ENCODE results near the gene PITPNM3.

PITPNM3 gene

DNA sequence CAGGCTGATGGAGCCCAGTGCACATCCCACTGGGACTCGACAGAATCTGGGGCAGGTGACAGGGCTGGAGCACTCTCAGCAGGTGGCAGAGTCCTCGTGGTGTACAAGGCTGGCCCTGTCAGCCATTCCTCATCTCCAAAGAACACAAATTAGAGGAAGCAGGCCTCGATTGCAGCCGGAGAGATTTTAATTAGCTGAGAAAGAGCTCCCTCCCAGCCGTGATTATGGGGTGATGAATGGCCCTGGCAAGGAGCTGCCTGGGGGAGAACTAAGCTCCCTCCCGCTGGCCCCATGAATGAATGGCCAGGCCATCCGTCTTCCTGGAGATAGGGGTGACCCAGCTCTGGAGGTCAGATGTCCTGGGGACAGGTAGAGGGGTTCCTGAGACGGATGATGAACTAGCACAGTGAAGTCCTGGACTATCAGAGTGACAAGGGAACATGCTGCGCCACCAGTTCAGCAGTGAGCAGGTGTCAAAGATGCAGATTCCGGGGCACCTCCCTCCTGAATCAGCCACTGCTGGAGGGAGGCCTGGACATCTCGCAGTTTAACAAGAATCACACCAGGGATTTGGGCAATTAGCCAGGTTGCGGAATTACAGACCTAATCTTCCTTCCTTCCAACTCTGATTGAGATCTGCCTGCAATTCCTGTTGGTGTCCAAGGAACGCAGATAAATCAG is 76.6 kb downstream of the PITPNM3 start:
- DNase-seq (ENCODE audit: low read depth), result no peak

DNA sequence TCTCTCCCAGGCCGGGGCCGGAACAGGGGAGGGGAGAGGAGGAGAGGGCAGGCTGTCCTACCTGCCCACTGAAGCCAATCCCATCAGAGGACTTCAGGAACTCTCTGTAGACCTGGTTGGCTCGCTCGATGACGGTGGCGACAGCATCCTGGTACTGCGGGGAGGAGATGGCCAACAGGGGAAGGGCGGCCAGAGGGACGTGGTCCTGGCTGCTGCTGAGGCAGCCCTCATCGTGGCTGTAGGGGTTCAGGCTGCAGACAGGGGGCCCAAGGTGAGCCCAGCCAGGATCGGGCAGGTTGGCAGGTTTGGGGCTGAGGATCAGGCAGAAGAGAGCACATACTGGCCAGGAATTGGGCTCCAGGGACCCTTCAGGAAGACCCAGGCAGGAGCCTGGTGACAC is 77.9 kb downstream of the PITPNM3 start:
- DNase-seq (ENCODE audit: low read depth), result no peak

DNA sequence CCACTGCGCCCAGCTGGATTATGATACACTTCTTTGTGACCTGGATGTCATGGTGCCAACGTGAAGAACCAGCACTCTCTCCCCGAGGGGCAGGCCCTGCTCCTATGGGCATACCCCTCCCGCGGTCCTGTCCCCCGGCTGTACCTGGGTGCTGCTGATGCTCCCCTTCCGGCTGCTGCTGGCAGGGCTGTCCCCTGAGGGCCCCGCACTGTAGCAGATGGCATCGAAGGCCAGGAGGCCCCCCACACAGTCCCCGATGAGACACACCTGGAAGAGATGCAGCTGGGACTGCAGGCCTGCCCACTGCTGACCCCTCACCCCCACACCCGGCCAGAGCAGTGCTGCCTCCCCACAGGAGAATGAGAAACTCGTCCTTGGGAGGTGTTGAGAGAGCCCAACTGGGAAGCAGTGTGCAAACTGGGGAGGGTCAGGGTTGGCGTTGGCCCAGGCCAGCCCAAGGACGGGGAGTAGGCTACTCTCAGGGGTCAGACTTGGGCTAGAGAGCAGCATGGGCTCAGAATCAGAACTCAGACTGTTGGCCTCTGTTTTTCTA is 78.4 kb downstream of the PITPNM3 start:
- DNase-seq (ENCODE audit: low read depth), result no peak

DNA sequence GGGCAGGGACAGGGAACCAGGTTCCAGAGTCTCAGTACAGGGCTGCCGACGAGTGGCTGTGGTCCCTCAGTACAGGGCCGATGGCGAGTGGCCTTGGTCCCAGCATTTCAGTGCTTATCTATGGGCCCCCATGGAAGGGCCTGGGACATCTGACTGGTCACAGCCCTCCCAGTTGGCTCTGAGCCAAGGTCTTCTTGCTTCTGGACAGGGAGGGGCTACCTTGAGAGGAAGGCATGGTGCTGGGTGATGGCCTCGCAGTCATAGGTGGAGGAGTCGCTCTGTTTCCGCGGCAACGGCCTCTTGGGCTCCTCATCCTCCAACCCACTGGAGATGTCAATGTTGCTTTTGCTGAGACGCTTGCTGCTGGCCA is 79.6 kb downstream of the PITPNM3 start:
- no peak for DNase-seq (ENCODE audit: low read depth)

DNA sequence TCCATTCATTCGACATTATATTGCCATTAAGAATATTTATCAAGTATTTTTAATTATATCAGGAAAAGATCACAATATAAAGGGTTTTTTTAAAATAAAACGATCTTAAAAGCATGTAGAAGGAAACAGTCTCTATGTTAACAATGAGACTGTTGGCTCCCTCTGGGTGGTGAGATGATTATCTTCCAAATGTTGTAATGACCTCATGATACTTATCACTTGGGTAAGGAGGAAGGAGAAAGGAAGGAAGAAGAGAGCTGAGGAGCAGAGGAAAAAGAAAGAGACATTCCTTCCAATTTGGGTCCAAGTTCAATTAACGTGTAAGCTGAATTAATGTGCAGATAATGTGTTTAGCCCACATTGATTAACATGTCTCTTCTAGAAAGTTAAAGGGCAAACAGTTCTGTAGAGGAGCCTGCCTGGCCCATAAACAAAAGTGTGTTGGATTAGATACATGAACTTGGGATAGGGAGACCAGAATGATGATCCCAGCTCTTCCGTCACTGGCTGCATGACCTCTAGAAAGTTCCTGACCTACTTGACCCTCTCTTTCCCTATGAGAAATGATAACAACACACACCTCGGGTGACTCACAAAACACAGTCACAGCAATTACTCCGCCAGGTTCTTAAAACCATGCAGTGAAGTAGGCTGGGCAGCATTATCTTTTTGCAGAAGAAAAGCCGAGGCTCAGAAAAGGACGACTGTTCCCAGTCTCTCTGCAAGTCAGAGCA is 80.1 kb downstream of the PITPNM3 start:
- DNase-seq (ENCODE audit: low read depth), result no peak

DNA sequence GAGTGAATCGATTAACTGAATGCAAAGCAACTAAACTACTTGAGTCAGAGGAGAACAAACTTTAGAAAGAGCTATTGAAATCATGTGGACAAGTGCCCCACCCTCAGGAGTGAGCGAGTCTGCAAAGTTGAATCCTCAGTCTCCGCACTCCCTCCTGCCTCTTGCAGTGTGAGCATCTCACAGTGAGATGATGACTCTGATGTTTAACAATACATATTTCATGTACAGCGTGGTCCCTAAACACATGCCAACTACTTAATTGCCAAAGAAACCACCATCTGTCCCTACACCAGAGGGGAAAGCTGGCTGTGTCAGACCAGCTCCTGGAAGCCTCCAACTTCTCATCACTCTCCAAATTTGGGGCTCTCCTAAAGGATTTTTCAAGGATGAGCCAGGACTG is 80.9 kb downstream of the PITPNM3 start:
- no peak for DNase-seq (ENCODE audit: low read depth)

DNA sequence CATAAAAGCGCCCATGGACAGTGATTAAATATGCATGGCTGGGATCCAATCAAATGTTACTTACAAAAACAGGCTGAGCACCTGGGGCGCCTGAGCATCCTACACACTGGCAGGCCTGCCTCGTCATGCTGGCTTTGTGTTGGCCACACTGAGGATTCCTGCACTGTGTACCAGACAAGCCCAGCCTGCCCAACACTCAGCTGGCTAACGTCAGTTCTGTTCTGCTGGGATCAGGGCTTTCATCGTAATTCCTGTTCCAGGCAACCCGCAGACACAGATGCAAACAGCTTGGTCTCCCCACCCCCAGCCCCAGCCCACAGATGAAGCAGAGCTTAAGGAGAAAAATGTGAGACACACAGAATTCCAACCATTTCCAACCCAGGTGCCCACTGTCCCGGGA is 81.4 kb downstream of the PITPNM3 start:
- no peak for DNase-seq (ENCODE audit: low read depth)

DNA sequence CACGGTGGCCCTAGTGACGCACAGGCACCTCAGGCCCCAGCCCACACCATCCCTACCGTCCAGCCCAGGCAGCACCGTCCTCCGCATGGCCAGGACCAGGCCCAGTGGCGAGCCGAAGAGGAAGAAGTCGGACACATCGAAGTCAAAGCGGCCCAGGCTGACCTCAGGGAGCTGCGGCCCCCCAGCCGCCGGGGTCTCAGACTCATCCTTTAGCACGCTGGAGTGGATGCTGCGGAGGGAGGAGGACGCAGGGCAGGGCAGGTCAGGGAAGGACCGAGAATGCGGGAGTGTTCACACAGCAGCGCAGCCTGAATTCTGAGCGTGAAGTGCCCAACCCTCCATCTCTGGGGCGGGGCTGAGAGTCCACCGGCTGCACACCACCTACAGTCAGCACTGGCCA is 82.0 kb downstream of the PITPNM3 start:
- DNase-seq (ENCODE audit: low read depth), result no peak

DNA sequence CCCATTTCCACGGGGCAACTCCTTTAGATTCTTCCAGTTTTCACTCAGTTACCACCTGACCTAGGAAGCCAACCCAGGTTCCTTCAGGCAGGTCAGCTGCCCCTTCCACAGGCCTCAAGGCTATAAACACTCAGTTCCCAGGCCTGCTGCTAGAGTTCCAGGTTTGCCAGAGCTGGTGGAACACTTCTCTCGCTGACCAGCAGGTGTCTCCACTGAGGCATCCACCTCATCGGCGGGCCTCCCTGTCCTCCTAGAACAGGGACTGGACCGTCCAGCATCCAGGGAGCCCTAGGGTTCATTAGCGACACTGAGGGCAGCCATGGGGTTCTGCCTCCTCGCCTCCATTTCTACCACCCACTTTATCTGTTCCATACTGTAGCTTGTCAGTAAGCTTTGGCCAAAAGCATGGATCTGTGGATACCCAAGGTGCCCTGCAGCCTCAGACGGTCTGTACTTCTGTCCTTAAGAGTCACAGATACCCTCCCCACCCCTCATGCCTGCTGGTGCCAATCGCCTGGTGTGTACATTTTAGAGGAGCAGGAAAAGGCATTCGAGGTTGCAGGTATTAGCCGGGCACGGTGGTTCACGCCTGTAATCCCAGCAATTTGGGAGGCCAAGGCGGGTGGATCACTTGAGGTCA is 83.1 kb downstream of the PITPNM3 start:
- DNase-seq (ENCODE audit: low read depth), result peak; percentile 76

DNA sequence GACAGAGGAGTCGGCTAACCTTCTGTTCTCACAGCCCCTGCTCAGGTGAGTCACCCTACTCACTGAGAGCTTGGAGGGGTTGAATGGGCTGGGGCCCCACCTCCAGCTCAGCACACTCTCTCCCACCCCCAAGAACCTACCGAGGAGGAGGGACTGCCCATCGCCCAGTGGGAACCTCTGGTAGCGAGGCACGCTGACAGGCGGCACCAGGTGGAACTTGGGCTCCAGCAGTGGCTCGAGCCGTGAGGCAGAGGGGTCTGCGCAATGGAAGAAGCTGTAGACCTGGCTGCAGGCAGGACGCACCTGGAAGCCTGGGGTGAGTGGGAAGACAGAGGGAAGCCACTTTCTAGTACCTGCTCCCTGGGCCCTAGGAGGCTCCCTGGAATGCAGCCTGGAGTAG is 83.8 kb downstream of the PITPNM3 start:
- no peak for DNase-seq (ENCODE audit: low read depth)

DNA sequence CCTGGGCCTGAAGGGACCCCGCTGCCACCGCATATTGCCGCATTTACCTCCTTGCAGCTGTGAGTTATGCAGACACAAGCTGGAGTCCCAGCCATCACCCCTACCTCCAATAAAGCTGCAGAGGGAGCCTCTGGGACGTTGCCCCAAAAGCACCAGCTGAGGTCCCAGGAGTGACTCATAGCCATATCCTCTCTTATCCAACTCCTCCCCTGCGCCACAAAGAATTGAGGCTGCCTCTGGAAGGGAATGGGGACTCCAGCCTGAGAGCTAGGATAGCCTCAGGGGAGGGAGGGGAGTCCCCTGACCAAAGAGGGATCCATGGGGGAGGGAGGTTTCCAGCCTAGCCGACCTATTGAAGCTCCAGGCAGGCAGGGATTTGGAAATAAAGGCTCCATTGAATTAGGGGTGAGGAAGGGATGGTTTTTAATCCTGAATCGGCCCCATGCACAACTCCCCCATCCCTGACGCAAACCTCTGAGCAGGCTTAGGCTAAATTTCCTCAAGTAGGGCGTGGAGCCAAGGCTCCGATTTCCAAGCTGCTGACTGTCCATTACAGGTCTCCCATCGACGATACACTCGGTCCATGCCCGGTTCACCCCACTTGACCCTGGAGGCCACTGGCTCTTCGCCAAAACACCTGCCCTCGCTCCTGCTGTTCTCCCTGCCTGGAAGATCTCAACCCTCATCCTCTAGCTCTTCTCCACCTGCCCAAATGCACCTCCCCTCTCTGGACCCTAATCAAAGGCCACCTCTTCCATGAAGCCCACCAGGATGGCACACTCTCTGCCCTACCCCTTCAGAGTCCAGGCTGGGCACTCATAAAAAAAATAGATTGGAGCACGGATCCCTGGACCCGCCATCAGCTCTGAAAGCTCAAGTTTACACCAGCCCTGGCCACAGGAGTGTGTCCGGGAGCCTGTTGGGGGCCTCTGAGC is 84.6 kb downstream of the PITPNM3 start:
- peak; percentile 82 for DNase-seq (ENCODE audit: low read depth)

DNA sequence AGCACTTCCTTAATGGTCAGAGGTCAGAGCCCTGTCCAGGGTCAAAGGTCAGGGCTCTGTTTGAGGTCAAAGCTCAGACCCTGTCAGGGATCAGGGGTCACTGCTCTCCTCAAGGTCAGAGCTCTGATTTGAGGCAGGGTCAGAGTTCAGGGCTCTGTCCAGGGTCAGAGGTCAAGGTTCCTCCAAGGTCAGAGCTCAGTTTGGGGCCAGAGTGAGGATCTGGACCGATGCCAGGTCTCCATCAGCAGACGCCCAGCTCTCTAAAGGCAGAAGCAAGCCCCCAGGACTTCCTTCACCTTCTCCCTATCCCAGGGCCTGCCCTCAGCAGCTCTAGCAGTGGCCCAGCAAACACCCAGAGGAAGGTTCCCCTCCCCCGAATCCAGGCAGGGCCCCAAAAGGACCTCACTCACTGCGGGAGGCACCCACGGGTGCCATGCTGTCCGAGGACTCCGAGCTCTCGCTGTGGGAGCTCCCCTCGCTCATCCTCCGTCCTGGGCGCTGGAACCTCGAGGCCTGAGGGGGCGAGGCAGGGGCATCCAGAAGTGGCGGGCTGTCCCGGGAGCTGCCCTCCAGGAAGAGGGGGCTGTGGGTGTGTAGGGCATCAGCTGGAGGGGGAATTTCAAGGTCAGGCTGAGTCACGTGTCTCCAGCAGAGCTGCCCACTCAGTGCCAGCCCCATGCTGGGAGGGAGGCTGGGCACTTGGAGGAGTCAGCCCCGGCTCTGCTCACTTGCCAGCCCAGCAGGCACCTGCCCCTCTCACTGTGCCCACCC is 85.4 kb downstream of the PITPNM3 start:
- DNase-seq (ENCODE audit: low read depth), result no peak

DNA sequence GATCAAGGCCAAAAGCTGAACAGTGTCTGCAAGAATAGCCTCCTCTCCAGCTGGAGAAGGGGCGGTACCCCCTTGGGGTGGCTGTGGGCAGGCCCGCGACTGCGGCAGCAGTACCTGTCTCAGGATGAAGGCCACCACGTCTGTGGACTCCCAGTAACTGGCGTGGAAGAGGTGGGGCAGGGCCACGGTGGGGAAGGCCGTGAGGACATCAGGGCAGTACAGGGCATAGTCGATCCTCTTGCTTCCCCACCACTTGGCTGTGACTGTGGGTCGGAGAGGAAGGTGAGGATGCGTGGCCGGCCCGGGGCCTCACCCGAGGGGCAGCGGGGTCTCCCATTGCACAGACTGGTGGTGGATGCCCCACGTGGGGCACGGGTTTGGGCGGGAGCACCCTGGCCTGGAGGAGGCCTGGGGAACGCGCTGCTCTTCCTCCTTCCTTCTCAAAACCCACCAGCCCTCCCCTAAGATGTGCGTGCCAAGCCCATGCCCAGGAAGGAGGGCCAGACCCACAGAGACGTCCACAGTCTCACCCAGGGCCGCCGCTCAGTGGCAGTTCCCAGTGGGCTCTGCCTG is 86.1 kb downstream of the PITPNM3 start:
- no peak for DNase-seq (ENCODE audit: low read depth)

DNA sequence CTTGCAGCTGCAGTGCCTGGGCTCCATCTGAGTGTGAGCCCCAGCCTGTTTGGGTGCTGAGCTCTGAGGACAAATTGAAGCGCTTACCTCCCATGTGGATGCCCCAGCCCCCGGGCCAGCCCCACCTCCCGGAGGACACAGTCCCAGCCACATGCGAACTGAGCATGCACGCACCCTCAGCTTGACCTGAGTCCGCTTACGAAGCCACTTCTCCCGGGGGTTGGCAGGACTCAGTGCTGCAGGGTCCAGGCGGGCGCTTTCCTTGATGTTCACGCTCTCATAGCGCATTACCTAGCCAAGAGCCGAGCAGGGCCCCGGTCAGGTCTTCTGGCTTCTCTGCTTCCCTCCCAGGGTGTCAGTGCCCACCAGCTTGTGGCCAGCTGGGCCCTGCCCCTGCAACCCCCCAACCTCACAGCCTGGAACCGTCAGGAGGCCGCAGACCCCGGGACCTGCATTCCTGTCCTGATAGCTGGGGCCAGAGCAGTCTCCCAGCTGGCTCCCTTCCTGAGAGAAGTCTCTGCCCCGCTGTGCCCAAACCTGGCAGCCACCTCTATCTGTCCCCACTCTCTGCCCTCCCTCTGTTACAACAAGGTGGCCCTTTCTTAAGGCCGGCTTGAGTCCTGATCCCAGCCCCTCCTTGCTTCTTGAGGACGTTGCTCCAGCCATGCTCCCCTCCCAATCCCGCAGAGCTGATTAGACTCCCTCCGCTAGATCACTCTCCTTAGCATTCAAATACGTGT is 88.1 kb downstream of the PITPNM3 start:
- DNase-seq (ENCODE audit: low read depth), result no peak

DNA sequence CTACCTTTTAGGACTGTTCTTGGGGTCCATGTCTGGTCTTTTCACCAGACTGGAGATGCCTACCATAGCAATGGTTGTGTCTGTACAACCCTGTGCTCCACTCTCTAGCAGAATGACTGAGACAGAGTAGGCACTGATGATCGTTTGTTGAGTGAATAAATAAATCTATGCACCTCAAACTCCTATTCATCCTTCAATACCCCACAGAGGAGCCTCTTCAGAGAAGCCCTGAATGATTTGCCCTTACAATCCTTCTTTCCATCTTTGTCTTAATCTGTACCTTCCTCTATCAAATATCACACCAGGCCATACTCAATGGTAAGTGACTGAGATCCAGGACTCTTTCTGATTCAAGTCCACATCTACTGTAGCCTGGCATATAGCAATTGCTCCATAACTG is 88.8 kb downstream of the PITPNM3 start:
- DNase-seq (ENCODE audit: low read depth), result no peak

DNA sequence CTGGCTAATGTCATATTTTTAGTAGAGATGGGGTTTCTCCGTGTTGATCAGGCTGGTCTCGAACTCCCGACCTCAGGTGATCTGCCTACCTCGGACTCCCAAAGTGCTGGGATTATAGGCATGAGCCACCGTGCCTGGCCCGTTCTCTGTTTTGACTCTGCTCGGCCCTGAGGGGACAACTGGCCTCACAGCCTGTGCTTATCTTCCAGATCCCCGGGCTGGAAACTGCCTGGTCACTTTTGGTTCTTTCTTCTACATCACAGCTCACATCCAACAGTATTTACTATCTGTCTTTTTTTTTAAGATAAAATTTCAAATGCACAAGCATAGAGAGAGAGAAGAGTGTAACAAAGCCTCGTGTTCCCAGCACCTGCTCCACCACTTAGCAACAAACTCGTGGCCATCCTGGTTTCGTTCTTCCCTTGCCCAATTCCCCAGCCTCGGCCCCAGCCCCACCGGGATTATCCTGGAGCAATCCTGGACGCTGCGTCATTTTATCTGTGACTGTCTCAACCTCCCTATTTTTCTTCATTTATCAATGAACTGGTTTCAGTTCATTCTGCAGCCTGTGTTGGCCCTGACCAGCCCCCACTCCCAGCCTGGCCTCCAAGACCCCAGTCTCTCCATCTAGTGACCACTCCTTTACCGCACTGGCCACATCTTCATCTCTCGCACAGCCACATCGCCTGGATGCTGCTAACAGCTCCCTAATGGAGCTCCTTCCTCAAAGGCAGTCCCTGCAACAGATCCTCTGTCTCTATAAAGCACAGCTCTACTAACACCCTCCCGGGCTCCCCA is 91.0 kb downstream of the PITPNM3 start:
- DNase-seq (ENCODE audit: low read depth), result no peak

DNA sequence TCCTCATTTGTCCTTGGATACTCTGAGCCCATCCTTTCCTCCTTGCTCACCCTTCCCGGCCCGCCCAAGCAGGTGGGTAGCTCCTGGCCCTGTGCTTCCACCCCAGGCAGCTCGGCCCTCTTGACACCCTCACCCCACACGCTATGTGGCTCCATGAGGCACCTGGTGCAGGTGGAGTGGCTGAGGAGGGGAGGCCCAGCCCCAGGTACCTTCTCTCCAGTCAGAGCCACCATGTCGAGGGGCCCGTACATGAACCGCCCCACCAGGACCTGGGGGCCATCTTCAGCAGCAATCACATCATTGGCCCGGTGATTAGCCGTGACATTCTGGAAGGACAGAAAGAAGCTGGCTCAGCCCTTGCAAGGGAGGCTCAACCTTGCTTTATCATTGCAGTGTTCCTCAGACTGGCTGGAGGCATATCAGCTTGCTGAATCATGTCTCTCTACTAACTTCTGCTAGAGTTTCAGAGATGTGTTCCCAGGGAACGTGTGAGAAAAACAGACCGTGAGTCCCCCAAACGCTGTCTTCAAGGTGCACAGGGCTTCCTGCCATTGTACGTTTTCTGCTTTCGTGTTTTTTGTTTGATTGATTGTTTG is 91.8 kb downstream of the PITPNM3 start:
- no peak for DNase-seq (ENCODE audit: low read depth)

DNA sequence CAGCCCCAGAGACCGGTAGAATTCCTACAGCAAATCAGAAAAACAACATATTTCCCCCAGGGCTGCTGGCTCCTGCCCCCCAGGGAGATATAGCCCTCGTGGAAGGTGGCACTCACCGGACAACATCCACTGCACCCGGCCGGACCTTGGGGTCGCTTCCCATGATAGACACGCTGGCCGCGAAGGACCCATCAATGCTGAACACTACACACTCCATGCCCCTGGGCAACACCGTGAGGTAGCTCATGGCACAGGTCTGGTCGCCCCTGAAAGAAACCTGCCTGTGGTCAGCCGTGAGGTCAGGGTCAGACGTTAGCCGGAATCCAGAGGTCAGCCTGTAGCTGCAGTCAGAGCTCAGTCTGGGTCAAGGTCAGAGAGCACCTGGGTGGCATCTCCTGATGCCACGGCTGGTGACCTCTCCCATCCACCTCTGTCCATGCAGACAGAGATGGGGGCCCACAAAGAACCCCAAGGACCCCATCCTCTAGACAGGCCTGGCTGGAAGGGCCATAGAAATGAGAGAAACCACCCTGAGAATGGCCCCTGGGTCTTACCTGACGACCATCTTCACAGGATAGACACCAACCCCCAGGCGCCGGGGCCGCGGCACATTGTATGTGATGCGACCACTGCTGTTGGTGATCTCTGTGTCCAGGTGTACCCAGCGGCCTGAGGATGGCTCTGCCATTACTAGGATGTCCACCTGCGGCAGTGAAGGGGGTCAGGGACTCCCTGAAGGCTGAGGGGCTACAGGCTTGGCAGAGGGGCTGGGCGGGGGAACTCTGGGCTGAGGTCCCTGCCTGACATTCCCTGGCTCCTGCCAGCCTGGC is 92.5 kb downstream of the PITPNM3 start:
- no peak for DNase-seq (ENCODE audit: low read depth)
